Measurements from ENCODE around the gene SMIM36.
"Not testable (repeated sequence)": the region's sequence is repeated elsewhere in the genome, so short reads cannot be mapped to it uniquely, and the experiment has no call there.

SMIM36 gene

DNA sequence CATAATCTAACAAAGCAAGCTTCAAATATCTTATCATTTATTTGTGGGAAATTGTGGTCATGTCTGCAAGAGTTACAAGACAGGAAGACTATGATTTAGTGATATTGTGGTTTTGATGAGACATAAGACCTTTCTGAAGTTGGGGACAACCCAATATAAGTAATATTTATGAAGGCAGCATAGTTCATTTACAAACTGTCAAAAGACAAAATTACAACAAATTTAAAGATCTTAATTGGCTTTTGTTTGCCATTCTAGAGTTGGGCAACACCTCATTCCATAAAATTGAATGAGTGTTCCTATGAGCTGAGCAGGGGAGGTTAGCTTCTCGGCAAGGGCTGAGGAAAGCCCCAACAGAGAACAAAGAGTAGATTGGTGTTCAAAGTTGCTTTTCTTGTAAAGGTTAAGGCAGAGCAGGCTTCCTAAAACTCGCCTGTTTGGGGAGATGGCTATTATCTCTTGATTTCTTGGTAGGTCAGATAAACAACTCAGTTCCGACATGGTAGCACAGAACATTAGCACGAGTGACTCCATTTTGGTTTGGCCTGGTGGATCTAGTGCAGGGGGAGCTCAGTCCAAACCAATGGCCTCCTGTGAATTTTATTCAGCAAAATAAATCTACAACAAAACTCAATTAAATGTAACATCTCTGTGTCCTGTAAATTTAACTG, 78.8 kb downstream of the SMIM36 start:
- no peak for DNase-seq (ENCODE audit: low spot score)
- TF ChIP-seq, protein P1, sequence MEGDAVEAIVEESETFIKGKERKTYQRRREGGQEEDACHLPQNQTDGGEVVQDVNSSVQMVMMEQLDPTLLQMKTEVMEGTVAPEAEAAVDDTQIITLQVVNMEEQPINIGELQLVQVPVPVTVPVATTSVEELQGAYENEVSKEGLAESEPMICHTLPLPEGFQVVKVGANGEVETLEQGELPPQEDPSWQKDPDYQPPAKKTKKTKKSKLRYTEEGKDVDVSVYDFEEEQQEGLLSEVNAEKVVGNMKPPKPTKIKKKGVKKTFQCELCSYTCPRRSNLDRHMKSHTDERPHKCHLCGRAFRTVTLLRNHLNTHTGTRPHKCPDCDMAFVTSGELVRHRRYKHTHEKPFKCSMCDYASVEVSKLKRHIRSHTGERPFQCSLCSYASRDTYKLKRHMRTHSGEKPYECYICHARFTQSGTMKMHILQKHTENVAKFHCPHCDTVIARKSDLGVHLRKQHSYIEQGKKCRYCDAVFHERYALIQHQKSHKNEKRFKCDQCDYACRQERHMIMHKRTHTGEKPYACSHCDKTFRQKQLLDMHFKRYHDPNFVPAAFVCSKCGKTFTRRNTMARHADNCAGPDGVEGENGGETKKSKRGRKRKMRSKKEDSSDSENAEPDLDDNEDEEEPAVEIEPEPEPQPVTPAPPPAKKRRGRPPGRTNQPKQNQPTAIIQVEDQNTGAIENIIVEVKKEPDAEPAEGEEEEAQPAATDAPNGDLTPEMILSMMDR (conservative IDR thresholded peaks at IDR 0.05; ENCODE audit: low read depth): no peak
- ChIA-PET POLR2A (ENCODE audit: low non-redundant PET) (no interaction called here), CTCF (interaction anchor here (1.5 kb wide), 1 partner anchor 82 kb away, joined by 3 read pairs; no protein-coding TSS in a partner anchor)
- no peak overlapping the region for H3K27ac ChIP-seq

- CTCF ChIA-PET: interaction anchor here (0.6 kb wide), 1 partner anchor 136 kb away, joined by 5 read pairs; no protein-coding TSS in a partner anchor
- DNase-seq (ENCODE audit: low spot score); POLR2A ChIA-PET (ENCODE audit: low non-redundant PET); H3K27ac ChIP-seq: not testable (repeated sequence)
Measured at GRCh38 chr17:55431914-55432313, 79.3 kb downstream of the SMIM36 start.

DNA sequence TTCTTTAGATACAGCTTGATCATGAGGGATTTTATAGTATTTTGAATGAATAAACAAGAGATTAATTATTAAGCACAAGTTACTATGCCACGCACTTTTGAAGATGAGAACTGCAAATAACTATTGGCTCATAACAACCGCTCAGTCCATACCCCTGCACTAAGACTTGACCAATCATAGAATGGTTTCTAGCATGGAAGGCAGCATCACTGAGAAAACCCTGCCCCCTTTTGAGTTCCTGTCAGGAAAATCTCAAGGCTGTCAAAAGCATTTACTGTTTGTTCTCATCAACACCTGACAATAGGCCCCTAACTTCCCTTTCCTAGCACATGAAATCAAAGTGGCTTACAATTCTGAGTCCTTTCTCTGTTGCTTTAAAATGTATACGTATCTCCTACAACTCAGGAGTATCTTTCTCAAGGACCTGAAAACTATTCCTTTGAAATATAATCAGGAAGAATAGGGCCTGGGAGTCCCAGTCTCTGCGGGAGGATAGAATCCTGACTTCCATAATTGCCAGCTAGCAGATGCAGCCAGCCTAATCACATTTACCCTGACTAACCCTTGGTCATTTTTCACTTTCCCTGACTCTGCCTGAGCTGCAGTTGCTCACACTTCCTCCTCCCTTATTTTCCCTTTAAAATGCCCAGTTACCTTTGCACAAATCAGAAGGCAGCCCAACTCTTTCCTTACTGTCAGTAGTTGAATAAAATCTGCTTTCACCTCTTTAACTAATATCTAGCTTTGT, 80.5 kb downstream of the SMIM36 start:
- POLR2A ChIA-PET (ENCODE audit: low non-redundant PET): no interaction called here
- no peak overlapping the region for H3K27ac ChIP-seq
- CTCF ChIA-PET: interaction anchor here (0.6 kb wide), 1 partner anchor 166 kb away, joined by 3 read pairs; the partner anchor contains the start of gene HLF
- TF ChIP-seq, protein P1 (conservative IDR thresholded peaks at IDR 0.05; ENCODE audit: low read depth): no peak
- no peak for DNase-seq (ENCODE audit: low spot score)

DNA sequence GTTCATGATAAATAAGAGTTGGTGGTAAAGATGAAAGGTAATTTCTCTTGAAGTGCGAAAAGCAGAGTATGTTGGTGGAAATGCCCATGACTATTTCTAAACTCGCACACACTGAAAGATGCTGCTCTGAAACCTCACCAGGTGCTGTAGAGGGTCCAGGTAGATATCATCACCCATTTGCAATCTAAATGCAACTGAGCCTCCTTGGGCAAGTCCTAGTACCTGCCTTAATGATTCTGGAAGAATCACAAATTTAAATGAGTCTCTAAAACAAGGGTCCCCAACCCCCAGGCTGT, 83.7 kb downstream of the SMIM36 start:
- CTCF ChIA-PET: interaction anchor here (0.9 kb wide), 1 partner anchor 50 kb away, joined by 3 read pairs; no protein-coding TSS in a partner anchor
- no peak overlapping the region for H3K27ac ChIP-seq

DNA sequence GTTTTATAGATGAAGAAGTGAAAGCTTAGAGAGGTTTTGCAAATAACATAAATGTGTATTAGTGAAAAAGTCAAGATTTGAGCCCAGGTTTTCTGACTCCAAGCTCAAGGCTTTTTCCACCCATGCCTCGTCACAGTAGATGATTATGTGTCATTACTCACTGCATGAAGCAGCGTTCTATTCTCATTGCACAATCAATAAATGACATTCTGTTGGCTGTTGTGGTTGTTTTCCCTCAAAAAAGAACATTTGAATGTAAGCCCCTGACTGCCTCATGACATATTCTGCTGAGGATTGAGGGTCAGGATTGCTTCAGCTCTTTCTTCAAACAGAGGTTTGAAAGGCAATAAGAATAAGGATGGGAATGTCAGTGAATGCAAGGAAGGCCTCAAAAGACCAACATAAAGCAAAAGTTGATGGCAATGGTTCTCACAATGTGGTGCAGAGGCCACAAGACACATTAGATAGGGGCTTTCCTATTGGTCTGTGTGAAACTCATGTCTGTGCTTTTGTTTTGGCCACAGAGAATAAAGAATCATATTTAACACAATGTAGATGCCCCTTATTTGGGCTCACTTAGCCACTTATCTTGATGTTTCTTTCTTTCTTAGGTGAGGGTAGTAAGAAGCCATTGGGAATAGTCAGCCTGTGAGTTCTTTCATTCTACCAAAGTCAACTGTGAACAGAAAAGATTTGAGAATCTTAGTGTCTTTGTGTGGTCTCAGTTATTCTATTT, 84.2 kb downstream of the SMIM36 start:
- POLR2A ChIA-PET (ENCODE audit: low non-redundant PET): no interaction called here
- DNase-seq (ENCODE audit: low spot score): no peak
- no peak overlapping the region for H3K27ac ChIP-seq
- CTCF ChIA-PET: no interaction called here
- TF ChIP-seq, protein P1 (conservative IDR thresholded peaks at IDR 0.05; ENCODE audit: low read depth): no peak

More for the DNA sequence above, 83.7 kb downstream of the SMIM36 start:
- POLR2A ChIA-PET (ENCODE audit: low non-redundant PET): no interaction called here
- TF ChIP-seq, protein P1 (conservative IDR thresholded peaks at IDR 0.05; ENCODE audit: low read depth): no peak
- no peak for DNase-seq (ENCODE audit: low spot score)

- ChIA-PET POLR2A (ENCODE audit: low non-redundant PET) (no interaction called here), CTCF (interaction anchor here (0.6 kb wide), 1 partner anchor 73 kb away, joined by 3 read pairs; no protein-coding TSS in a partner anchor)
- H3K27ac ChIP-seq: no peak overlapping the region
- TF ChIP-seq, protein P1 (conservative IDR thresholded peaks at IDR 0.05; ENCODE audit: low read depth): no peak
- no peak for DNase-seq (ENCODE audit: low spot score)
Measured at GRCh38 chr17:55424893-55425540, 86.2 kb downstream of the SMIM36 start.
